Uterus (tissue), 4 donors: Measurements from ENCODE around the gene TMEM97. TPM values are rescaled to one million over a fixed set of nuclear protein-coding genes. Genes with fewer than 3 reads are reported as not detected.

Experiments used
- DNase-seq, 2 donors: peaks; one replicate each; pipeline ENCODE4 v3.0.0-alpha.2; 2019 to 2020
- H3K27ac ChIP-seq, 2 donors: fragments of 200-600 bp; sonication (generic); 1 replicate in 1 of 2; 2 replicates in 1 of 2; pipeline ENCODE4 v1.5.1; 2016 to 2018
- H3K27me3 ChIP-seq, 2 donors: fragments of 200-600 bp; sonication (generic); one replicate each; pipeline ENCODE4 v1.5.1; 2018 to 2019; ENCODE audit warnings: control low read depth in 1 of 2
- H3K36me3 ChIP-seq, 2 donors: fragments of 200-600 bp; sonication (generic); one replicate each; pipeline ENCODE4 v1.5.1; 2019; ENCODE audit warnings: control low read depth in 1 of 2
- H3K4me1 ChIP-seq, 2 donors: fragments of 200-600 bp; sonication (generic); one replicate each; pipeline ENCODE4 v1.5.1; 2018 to 2019; ENCODE audit warnings: control low read depth in 1 of 2
- H3K4me3 ChIP-seq, 2 donors: fragments of 200-600 bp; sonication (generic); 1 replicate in 1 of 2; 2 replicates in 1 of 2; pipeline ENCODE4 v1.5.1; 2018 to 2019; ENCODE audit warnings: mild to moderate bottlenecking in 1 of 2
- H3K9me3 ChIP-seq, 2 donors: fragments of 200-600 bp; sonication (generic); one replicate each; pipeline ENCODE4 v1.5.1; 2019; ENCODE audit warnings: control low read depth in 1 of 2
- CTCF ChIP-seq, 4 experiments: fragments of 200-600 bp in 2 of 4; fragments of 450-650 bp in 2 of 4; sonication (generic) in 2 of 4; IDR thresholded peaks; one replicate each; pipeline ENCODE4 v1.5.1; 2016 to 2019; ENCODE audit warnings: antibody characterized with exemption in 4 of 4, mild to moderate bottlenecking in 2 of 4, moderate library complexity in 1 of 4
- POLR2A ChIP-seq, 2 donors: fragments of 450-650 bp; IDR thresholded peaks; one replicate each; pipeline ENCODE4 v1.6.1; 2016; ENCODE audit warnings: antibody characterized with exemption in 2 of 2, mild to moderate bottlenecking in 1 of 2, moderate library complexity in 1 of 2
- intact Hi-C: fragments of 100-400 bp; cut with DNase I; formaldehyde crosslinking; loops from one replicate; pipeline ENCODE4 v1.15.1; 2023; ENCODE audit warnings: low total_unique reads
- total RNA-seq, 4 donors: library from RNA; depleted of rRNA in 3 of 4; stranded (reverse); fragments of >200 nt in 3 of 4; gene quantifications; one replicate each; pipeline versions ENCODE4 v1.1.0 to v1.2.4, GENCODE V29; 2014 to 2023
- donor health status: DM: yes; HTN: yes; CAD: no.

The TMEM97 gene
- total RNA-seq, 4 donors from 2014 or later, result 1.5 to 17.9 (median 10.4) TPM

GRCh38 chr17:28320215-28321061 lies 1.4 kb downstream of the TMEM97 start:
- intact Hi-C loops, result no loop called here

GRCh38 chr17:28324267-28324745 lies 5.3 kb downstream of the TMEM97 start:
- intact Hi-C loops, result no loop called here
- TF ChIP-seq POLR2A (IDR thresholded peaks at IDR 0.05), result no peak
- TF ChIP-seq CTCF (IDR thresholded peaks at IDR 0.05), result no peak
- no peak overlapping the region for H3K4me3 ChIP-seq

More at GRCh38 chr17:28320215-28321061, 1.4 kb downstream of the TMEM97 start:
- Histone ChIP-seq H3K4me3 (peak overlapping the region in 1 of 2 donors; percentile 63), H3K36me3 (no peaks in the 10 kb centered on the region), H3K9me3 (no peaks in the 10 kb centered on the region), H3K27ac (no peak overlapping the region), H3K4me1 (peaks cover 0 to 3% of the 10 kb centered on the region in 2 donors), H3K27me3 (no peaks in the 10 kb centered on the region)
- no peak for DNase-seq
- TF ChIP-seq POLR2A (IDR thresholded peaks at IDR 0.05), result no peak
- no peak for TF ChIP-seq CTCF (IDR thresholded peaks at IDR 0.05)

DNA sequence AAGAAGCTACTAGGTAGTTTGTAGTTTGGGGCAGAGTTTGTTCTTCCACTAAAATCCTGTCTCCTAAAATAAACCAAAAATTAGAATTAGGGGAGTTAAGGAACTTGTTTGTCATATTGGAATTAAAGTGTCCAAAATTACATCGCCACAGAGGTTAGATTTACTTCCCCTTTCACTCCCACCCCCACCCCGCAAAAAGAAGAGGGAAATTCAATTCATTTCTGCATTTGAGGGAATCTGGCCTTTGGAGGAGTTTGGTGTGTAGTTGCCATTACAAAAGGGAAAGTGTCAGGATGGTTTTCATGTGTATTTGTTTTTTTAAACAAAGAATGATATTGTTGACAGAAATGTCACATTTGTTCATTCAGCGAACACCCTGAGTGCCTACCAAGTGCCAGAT lies 5.8 kb downstream of the TMEM97 start:
- Histone ChIP-seq H3K27me3 (no peaks in the 10 kb centered on the region), H3K36me3 (no peaks in the 10 kb centered on the region), H3K4me3 (no peak overlapping the region), H3K27ac (no peak overlapping the region), H3K4me1 (no peaks in the 10 kb centered on the region), H3K9me3 (no peaks in the 10 kb centered on the region)
- intact Hi-C loops, result no loop called here
- DNase-seq, result no peak
- TF ChIP-seq POLR2A (IDR thresholded peaks at IDR 0.05) (no peak), CTCF (IDR thresholded peaks at IDR 0.05) (no peak)

More at GRCh38 chr17:28324267-28324745, 5.3 kb downstream of the TMEM97 start:
- Histone ChIP-seq H3K4me1 (no peaks in the 10 kb centered on the region), H3K27me3 (no peaks in the 10 kb centered on the region), H3K36me3 (no peaks in the 10 kb centered on the region), H3K27ac (no peak overlapping the region), H3K9me3 (no peaks in the 10 kb centered on the region)
- DNase-seq, result no peak

DNA sequence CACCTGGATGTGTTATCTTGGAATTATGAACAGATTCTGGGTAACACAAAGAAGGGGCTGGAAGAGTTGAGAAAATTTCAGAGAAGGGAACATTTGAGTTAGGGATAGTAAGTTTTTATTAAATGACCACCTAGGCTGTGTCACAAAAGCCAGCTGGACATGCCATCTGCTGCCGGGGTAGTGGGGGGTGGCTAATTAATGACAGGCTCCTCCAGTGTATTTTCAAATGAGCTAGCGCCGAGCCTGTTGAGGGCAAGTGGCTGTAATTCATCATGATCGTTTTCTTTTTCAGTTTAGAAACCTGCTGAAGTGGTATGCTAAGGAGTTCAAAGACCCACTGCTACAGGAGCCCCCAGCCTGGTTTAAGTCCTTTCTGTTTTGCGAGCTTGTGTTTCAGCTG lies 6.2 kb downstream of the TMEM97 start:
- Histone ChIP-seq H3K27ac (no peak overlapping the region), H3K4me1 (no peaks in the 10 kb centered on the region), H3K9me3 (no peaks in the 10 kb centered on the region), H3K27me3 (no peaks in the 10 kb centered on the region), H3K36me3 (no peaks in the 10 kb centered on the region), H3K4me3 (no peak overlapping the region)
- TF ChIP-seq POLR2A (IDR thresholded peaks at IDR 0.05), result no peak
- DNase-seq, result no peak
- intact Hi-C loops, result no loop called here

DNA sequence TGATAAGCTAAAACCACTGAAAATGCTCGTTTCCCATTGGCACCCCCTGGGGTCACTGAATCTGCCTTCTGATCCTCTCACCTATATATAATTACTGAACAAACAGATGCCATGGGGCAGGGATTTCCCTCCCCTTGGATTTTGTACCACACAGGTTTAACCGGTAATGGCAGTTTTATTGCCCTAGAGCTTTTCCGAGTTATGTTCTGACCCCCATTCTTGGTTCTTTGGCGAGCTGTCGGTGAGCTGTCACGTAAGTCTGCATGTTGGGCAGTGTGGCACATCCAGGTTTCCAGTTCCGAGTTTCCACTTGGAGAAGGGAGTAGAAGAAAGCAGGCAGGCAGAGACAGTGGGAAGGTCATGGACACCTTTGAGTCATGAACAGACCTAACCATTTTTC lies 7.1 kb downstream of the TMEM97 start:
- TF ChIP-seq CTCF (IDR thresholded peaks at IDR 0.05) (no peak), POLR2A (IDR thresholded peaks at IDR 0.05) (no peak)
- no peak for DNase-seq

More for the DNA sequence above, 7.1 kb downstream of the TMEM97 start:
- Histone ChIP-seq H3K4me3 (no peak overlapping the region), H3K4me1 (no peaks in the 10 kb centered on the region), H3K27ac (no peak overlapping the region), H3K36me3 (no peaks in the 10 kb centered on the region), H3K27me3 (no peaks in the 10 kb centered on the region), H3K9me3 (no peaks in the 10 kb centered on the region)
- intact Hi-C loops, result no loop called here
